ENCODE measurements around the gene GRK5.

GRK5 gene

DNA sequence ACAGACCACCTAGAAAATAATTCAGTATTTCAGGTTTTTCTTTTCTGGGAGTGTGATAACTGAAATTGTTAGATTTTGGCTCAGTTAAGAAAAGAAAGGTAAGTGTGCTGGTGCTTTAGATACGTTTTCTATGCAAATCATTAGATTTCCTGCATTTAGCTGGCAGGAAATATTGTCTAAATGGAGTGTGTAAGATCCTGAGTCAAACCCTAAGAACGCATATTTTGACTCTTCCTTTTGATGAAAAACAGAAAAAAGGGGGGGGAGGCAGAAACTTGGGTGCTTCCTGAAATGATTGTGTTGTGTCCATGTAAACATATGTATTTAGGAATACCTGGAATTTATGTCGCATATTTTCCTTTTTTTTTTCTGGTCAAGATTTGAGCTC is 1.2 kb downstream of the GRK5 start:
- Mint-ChIP-seq H3K9me3 (ENCODE audit: low read depth) (no peaks in the 10 kb centered on the region), H3K4me1 (ENCODE audit: low read depth) (peaks cover 62% of the 10 kb centered on the region), H3K36me3 (no peaks in the 10 kb centered on the region), H3K27ac (peak overlapping the region; percentile 93), H3K4me3 (peak overlapping the region; percentile 98), H3K27me3 (no peaks in the 10 kb centered on the region)

DNA sequence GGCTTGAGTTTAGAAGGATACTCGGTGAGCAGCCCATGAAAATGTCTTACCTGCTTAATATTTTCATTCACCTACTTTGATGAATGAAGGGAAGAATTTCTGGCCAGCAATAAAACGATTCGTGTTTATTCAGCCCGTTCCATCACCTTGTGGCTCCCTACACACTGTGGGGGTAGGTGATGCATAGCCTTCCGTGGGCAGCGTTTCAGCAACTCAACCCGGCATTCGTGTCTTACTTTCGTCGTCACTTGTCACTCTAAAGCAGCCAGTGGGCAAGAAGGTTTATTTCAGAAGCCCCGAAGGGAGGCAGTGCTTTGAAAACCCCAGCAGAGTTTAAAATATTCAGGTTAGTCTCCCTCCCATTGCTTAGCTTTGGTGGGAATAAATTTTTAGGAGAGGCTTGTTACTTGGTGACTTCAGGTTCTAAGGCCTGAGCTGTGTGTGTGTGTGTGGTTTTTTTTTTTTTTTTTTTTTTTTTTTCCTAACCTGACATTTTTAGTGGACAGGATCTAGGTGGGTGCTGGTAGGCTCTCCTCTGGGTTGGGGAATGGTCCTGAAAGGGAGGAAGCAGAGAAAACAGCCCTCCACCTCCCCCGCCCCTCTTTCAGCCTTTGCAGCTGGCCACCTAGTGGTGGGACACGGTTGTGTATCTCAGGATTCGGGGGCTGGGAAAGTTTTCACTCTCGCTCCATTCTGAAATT is 1.8 kb downstream of the GRK5 start:
- no peaks in the 10 kb centered on the region for H3K36me3 Mint-ChIP-seq
- H3K4me1 Mint-ChIP-seq (ENCODE audit: low read depth) = peaks cover 68% of the 10 kb centered on the region
- peak overlapping the region; percentile 98 for H3K4me3 Mint-ChIP-seq
- no peaks in the 10 kb centered on the region for H3K9me3 Mint-ChIP-seq (ENCODE audit: low read depth)
- H3K27ac Mint-ChIP-seq = peak overlapping the region; percentile 93
- no peaks in the 10 kb centered on the region for H3K27me3 Mint-ChIP-seq

DNA sequence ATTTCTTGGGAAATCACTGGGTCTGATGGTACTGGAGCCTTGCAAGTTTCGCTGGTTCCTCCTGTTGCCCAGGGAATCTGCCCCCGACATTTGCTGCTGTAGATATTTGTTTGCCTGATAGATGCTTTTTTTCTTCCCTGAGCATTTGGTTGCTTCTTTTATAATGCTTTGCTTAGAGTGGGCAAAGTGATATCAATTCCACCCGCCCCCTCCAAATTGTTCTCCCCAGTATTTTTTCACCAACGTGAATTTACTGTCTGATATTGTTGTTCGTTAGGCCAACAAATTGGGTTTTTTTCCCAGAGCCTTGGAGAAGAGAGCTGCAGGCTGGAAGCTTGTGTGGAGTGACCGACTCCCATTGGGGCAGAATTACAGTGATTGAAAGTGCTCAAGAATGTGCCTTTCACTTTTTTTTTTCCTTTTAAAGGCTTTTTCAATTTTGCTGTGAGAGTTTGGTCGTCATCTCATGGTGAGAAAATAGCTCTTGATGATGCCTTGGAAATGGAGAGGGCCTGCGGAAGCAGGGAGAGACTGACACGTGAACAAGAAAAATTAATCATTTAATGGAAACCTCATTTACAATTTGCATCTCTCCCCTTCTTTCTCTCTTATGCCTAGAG is 2.5 kb downstream of the GRK5 start:
- Mint-ChIP-seq H3K27ac (peak overlapping the region; percentile 93), H3K4me3 (peak overlapping the region; percentile 98)

DNA sequence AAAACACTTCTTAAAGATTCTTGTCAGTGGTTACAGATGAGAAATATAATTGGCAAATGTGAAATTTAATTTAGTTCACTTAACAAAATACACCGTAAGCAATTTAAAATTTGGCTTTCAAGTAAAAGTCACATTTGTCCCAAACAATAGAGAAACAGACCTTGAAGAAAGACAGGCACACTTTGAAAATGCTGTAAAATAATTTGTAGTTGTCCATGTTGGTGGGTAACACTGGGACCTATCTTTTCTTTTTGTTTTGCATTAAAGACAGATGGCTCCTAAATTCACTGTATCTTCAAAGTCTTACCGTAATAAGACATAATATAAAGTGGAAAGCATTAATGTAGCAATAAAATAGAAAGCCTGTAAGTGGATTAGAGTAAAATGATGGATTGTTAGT is 3.3 kb downstream of the GRK5 start:
- Mint-ChIP-seq H3K4me3 (peak overlapping the region; percentile 77), H3K27me3 (no peaks in the 10 kb centered on the region), H3K9me3 (ENCODE audit: low read depth) (no peaks in the 10 kb centered on the region), H3K27ac (peak overlapping the region; percentile 95), H3K4me1 (ENCODE audit: low read depth) (peaks cover 72% of the 10 kb centered on the region), H3K36me3 (no peaks in the 10 kb centered on the region)

More for the DNA sequence above, 2.5 kb downstream of the GRK5 start:
- Mint-ChIP-seq H3K27me3 (no peaks in the 10 kb centered on the region), H3K4me1 (ENCODE audit: low read depth) (peaks cover 71% of the 10 kb centered on the region), H3K36me3 (no peaks in the 10 kb centered on the region), H3K9me3 (ENCODE audit: low read depth) (no peaks in the 10 kb centered on the region)

DNA sequence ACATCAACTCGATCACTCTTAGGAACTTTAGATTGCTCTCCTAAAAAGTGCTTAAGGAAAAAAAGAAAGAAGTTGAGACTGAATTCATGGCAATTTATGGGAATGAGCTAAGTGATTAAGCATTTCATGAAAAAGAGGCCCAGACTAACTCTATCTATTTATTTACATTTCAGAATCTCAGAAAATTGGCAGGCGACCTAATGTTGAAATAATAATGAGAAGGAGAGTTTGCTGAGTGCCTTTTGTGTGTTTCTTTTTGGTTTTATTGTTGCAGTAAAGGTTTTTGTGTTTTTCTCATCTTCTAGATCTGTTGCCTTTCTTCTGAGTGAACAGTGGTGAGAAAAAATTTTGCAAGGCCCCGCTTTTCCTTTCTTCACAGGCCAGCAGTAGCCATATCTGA is 3.8 kb downstream of the GRK5 start:
- no peaks in the 10 kb centered on the region for H3K9me3 Mint-ChIP-seq (ENCODE audit: low read depth)
- peak overlapping the region; percentile 95 for H3K27ac Mint-ChIP-seq
- H3K27me3 Mint-ChIP-seq = no peaks in the 10 kb centered on the region
- no peaks in the 10 kb centered on the region for H3K36me3 Mint-ChIP-seq
- peak overlapping the region; percentile 77 for H3K4me3 Mint-ChIP-seq
- H3K4me1 Mint-ChIP-seq (ENCODE audit: low read depth) = peaks cover 74% of the 10 kb centered on the region

DNA sequence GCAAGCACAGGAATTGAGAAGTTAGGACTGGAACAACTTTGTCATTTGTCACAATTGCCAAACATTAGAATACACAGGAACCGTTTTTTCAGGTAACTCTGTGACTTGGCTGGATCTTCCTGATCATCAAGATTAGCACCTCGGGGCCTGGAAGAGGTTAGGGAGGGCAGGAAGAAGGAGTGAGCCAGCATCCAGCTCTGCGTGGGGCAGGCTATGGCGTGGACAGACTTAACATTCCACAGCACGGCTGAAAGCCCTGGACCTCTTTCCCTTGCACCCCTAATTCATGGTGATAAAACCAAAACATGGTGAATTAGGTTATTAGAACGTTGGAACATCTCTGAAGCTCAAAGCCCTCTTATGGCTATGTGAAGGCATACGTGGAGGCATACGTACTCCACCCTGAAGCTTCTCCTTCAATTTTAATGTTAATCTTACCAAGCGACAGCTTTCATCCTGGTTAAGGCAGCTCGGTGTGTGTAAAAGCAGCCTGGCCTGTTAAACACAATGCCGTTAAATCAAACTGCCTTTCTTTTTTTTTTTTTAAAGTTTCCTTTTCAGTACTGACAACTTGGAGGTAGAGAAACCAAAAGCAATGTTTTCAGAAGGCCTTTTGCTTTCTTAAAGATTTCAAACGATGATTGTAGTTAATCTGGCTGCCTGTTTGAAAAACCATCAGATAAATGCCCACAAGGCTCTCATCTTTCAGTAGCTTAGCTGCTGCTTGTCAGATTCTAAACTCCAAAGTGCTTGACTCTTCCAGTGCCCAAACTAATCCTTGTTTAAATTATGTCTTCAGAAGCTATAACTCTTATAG is 4.5 kb downstream of the GRK5 start:
- H3K9me3 Mint-ChIP-seq (ENCODE audit: low read depth) = no peaks in the 10 kb centered on the region
- H3K27ac Mint-ChIP-seq = peak overlapping the region; percentile 95
- peaks cover 69% of the 10 kb centered on the region for H3K4me1 Mint-ChIP-seq (ENCODE audit: low read depth)
- no peaks in the 10 kb centered on the region for H3K36me3 Mint-ChIP-seq
- peak overlapping the region; percentile 77 for H3K4me3 Mint-ChIP-seq
- H3K27me3 Mint-ChIP-seq = no peaks in the 10 kb centered on the region

DNA sequence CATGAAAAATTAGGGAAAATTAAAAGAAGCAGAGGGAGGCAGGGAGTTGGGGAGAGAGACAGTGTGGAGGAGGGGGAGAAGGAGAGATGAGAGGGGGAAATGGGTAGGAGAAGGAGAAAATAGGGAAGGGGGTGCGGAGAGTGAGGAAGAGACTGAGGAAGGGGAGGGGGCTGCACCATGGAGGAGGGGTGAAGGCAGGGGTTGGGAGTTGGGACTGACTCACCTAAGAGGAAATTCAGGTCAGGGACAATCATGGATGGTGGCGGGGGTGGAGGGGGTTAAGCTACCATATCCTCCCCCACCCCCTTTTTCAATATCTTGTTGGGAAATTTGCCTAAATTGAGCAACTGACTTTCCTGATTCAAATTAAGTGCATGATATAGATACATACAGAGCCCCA is 8.0 kb downstream of the GRK5 start:
- H3K4me1 Mint-ChIP-seq (ENCODE audit: low read depth) = peaks cover 57% of the 10 kb centered on the region
- H3K27ac Mint-ChIP-seq = no peak overlapping the region
- H3K27me3 Mint-ChIP-seq = no peaks in the 10 kb centered on the region
- no peaks in the 10 kb centered on the region for H3K9me3 Mint-ChIP-seq (ENCODE audit: low read depth)
- H3K4me3 Mint-ChIP-seq = no peak overlapping the region
- H3K36me3 Mint-ChIP-seq = no peaks in the 10 kb centered on the region

DNA sequence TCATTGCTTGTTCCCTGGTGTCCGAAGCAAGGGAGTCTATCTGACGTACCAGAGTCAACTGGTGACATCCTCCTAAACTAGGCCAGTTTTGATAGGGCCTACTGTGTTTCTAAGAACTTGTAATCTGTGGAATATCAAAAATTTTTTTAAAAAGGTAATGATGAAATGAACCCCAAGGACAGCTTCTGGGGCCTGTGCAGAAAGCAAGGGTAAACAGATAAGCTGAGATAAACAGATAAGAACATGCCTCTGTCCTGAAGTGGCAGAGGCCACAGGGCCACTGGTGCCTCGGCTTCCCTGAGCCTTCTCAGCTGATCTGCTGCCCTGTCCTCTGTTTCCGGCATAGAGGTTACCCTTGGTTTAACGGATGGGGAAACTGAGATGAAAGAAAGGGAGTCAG is 8.8 kb downstream of the GRK5 start:
- Mint-ChIP-seq H3K27me3 (no peaks in the 10 kb centered on the region), H3K4me3 (no peak overlapping the region), H3K27ac (peak overlapping the region; percentile 34), H3K9me3 (ENCODE audit: low read depth) (no peaks in the 10 kb centered on the region), H3K36me3 (peaks cover 2% of the 10 kb centered on the region), H3K4me1 (ENCODE audit: low read depth) (peaks cover 51% of the 10 kb centered on the region)

DNA sequence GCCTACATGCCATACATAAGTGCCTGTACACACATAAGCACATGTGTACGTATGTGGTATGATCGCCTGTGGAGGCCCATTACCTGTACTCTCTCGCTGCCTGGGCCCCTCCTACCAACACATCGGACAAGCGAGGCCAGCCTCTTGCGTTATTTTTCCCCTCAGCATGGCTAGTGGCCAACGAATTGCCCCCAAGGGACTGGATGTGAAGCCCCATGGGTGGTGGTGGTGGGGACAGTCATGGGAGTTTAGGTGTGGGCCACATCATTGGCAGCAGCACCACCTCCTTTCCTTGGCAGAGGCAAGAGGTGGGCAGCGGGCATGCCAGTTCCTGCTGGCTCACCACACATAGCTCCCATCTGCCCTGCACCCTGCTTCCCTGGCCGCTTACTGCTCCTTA is 10.0 kb downstream of the GRK5 start:
- peaks cover 50% of the 10 kb centered on the region for H3K4me1 Mint-ChIP-seq (ENCODE audit: low read depth)
- H3K36me3 Mint-ChIP-seq = peaks cover 6% of the 10 kb centered on the region
- H3K4me3 Mint-ChIP-seq = no peak overlapping the region
- H3K27ac Mint-ChIP-seq = no peak overlapping the region
- no peaks in the 10 kb centered on the region for H3K27me3 Mint-ChIP-seq
- H3K9me3 Mint-ChIP-seq (ENCODE audit: low read depth) = no peaks in the 10 kb centered on the region

DNA sequence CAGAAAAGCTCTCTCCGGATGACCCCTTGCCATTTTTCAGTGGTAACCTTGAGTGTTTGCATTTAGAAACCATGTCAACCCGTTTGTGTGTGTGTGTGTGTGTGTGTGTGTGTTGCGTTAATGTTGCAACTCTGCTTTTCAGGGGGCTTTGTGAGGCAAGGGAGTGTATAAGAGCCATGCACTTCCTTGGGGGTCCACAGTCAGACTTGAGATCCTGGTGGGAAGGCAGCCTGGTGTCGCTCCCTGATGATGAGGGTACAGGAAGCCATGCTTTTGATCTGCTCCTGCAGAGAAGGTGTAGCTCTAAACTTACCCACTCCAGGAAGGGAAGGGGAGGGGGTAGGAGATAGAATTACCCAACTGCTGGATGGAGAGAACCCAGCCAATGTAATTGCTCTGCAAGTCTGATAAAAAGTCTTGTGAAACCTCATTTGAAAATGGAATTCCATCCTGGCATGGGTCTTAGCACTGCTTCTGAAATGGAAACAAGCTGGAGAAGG is 10.7 kb downstream of the GRK5 start:
- Mint-ChIP-seq H3K4me1 (ENCODE audit: low read depth) (peaks cover 48% of the 10 kb centered on the region), H3K27ac (no peak overlapping the region), H3K36me3 (peaks cover 6% of the 10 kb centered on the region), H3K9me3 (ENCODE audit: low read depth) (no peaks in the 10 kb centered on the region), H3K27me3 (no peaks in the 10 kb centered on the region), H3K4me3 (no peak overlapping the region)

DNA sequence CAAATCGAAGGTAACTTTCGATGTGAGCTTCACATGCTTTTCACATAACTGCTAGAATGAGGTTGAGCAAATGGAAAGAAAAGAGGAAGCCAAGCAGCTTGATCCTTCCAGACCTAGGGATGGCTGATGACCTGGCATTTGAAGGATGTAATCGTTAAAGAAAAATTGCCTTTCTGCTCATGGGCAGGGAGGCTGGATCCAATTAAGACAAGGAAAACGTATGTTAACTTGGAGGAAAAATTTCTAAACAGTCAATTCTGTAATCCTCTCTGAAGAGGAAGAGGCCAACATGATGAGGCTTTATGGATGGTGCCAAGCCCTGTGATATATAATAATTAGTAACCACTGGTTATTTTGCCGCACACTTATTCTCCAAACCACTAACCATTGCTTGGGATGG is 12.5 kb downstream of the GRK5 start:
- H3K27ac Mint-ChIP-seq = no peak overlapping the region
- peaks cover 39% of the 10 kb centered on the region for H3K4me1 Mint-ChIP-seq (ENCODE audit: low read depth)
- H3K9me3 Mint-ChIP-seq (ENCODE audit: low read depth) = no peaks in the 10 kb centered on the region
- peaks cover 6% of the 10 kb centered on the region for H3K36me3 Mint-ChIP-seq
- no peak overlapping the region for H3K4me3 Mint-ChIP-seq
- H3K27me3 Mint-ChIP-seq = no peaks in the 10 kb centered on the region

DNA sequence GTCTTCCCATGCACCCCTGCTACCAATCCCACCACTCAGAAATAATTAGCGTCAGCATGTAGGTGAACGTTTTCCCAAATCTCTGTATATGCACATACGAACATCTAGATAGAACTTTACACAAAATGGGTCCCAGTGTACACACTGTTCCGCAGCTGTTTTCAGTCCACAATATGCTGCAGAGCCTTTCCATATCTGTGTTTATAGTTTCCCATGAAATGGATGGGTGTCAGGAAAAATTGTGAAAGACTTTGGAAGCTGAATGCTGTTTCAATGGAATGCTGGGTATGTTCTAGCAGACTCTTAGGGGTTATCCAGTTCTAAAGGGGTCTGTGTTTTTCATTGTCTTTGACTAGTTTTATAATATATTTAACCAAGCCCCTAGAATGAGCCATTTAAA is 13.8 kb downstream of the GRK5 start:
- Mint-ChIP-seq H3K27me3 (no peaks in the 10 kb centered on the region), H3K4me1 (ENCODE audit: low read depth) (peaks cover 38% of the 10 kb centered on the region), H3K4me3 (no peak overlapping the region), H3K36me3 (peaks cover 6% of the 10 kb centered on the region), H3K9me3 (ENCODE audit: low read depth) (no peaks in the 10 kb centered on the region), H3K27ac (no peak overlapping the region)

DNA sequence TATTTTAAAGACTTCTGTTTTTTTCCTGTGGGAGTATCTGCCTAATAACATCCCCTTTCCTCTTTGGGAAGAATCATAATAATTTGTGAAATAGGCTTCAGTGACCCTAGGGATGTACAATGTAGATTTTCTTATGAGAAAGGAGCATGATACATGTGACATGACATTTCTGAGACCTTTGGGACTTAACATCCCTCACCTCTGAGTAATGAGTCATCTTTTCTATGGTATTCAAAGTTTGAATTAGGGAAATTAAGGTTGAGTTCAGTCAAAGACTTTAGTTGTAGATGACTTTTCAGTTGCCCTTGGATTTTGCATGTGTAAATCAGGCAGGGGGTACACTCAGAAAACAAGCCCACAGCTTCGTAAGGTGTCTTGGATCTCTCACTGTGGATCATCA is 14.3 kb downstream of the GRK5 start:
- peak overlapping the region; percentile 92 for H3K27ac Mint-ChIP-seq
- no peaks in the 10 kb centered on the region for H3K27me3 Mint-ChIP-seq
- peak overlapping the region; percentile 61 for H3K4me3 Mint-ChIP-seq
- no peaks in the 10 kb centered on the region for H3K9me3 Mint-ChIP-seq (ENCODE audit: low read depth)
- peaks cover 6% of the 10 kb centered on the region for H3K36me3 Mint-ChIP-seq
- H3K4me1 Mint-ChIP-seq (ENCODE audit: low read depth) = peaks cover 38% of the 10 kb centered on the region

DNA sequence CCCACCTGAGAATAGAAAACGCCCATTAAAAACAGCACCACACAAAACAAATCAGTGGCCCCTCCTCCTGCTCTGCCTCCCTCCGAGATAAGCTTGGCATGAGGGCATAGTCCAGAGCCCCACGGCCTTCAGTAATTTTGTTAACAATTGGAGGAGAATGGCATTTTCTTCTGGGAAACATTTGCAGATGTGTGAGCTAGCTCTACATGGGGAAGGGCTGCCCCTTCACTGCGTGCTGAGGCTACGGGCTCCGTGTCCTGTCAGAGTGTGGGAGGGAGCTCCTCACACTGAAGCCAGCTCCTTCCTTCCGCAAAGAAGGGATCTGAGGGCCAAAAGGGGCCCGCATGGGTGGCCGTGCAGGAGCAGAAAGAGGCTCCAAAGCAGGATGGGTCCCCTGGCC is 15.2 kb downstream of the GRK5 start:
- H3K4me3 Mint-ChIP-seq = no peak overlapping the region
- peaks cover 34% of the 10 kb centered on the region for H3K4me1 Mint-ChIP-seq (ENCODE audit: low read depth)
- H3K36me3 Mint-ChIP-seq = peaks cover 6% of the 10 kb centered on the region
- H3K27ac Mint-ChIP-seq = peak overlapping the region; percentile 5
- no peaks in the 10 kb centered on the region for H3K9me3 Mint-ChIP-seq (ENCODE audit: low read depth)
- H3K27me3 Mint-ChIP-seq = no peaks in the 10 kb centered on the region

DNA sequence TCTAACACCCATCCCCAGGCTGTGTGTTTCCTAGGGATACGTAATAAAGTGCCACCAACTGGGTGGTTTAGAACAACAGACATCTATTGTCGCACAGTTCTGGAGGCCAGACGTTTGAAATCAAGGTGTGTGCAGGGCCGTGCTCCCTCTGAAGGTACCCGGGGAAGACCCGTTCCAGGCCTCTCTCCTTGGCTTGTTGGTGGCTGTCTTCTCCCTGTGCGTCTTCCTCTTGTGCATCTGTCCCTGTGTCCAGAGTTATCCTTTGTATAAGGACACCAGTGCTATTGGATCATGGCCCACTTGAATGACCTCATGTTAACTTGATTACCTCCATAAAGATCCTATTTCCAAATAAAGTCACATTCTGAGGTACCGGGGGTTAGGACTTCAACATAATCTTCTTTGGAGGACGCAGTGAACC is 15.6 kb downstream of the GRK5 start:
- Mint-ChIP-seq H3K4me3 (no peak overlapping the region), H3K36me3 (peaks cover 6% of the 10 kb centered on the region), H3K27ac (no peak overlapping the region), H3K27me3 (no peaks in the 10 kb centered on the region), H3K9me3 (ENCODE audit: low read depth) (no peaks in the 10 kb centered on the region), H3K4me1 (ENCODE audit: low read depth) (peaks cover 31% of the 10 kb centered on the region)
